GM21737 (cell line): ENCODE data around the gene CYSTM1.

Experiments
- ATAC-seq: cut with Tn5 transposase; IDR thresholded peaks from one replicate; pipeline ENCODE4 v1.9.1; 2021; ENCODE audit warnings: mild to moderate bottlenecking, moderate library complexity; ENCODE audit not compliant: unreplicated experiment

CYSTM1 gene

DNA sequence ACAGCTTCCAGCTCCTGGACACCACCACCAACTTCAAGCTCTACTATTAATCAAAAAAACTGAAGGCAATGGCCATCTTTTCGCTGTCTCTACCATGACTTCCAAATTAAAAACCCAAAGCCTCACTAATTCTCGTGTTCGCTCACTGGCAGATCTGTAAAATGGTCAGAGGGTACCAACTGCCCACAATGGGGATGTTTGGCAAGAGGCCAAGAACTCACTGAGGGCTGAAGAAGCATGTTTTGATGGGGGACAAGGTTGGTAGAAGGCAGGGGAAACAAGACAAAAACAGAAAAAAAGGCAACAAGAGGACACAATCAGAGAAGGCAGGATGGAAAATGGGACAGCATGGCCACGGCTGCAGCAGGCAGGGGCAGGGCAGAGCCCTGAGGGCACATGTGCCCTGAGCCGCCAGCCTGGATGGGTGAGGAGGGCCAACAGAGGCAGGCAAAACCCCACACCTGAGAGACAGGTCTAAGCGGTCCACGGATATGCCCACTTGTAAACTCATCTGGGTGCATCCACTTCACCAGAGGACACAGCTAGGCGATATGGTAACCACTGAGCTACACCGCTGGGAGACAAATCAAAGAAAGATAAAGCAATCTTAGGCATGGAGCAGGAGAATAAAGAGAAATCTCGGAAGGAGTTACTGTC lies 77.6 kb downstream of the CYSTM1 start:
- ATAC-seq, result no peak

DNA sequence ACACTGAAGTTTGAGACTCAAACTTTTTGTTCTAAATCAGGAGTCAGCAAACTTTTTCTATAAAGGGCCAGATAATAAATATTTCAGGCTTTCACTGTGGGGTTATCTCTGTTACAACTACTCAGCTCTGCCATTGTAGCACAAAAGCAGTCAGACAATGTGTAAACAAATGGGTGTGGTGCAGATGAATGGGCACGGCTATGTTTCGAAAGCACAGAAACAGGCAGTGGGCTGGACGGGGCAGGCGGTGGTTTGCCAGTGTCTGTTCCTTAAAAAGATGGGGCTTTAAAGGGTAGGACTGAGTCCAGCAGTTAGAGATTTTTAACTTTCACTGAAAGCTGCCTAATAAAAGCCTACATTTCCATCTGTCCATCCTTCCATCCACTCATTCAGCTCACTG lies 79.0 kb downstream of the CYSTM1 start:
- ATAC-seq, result no peak

DNA sequence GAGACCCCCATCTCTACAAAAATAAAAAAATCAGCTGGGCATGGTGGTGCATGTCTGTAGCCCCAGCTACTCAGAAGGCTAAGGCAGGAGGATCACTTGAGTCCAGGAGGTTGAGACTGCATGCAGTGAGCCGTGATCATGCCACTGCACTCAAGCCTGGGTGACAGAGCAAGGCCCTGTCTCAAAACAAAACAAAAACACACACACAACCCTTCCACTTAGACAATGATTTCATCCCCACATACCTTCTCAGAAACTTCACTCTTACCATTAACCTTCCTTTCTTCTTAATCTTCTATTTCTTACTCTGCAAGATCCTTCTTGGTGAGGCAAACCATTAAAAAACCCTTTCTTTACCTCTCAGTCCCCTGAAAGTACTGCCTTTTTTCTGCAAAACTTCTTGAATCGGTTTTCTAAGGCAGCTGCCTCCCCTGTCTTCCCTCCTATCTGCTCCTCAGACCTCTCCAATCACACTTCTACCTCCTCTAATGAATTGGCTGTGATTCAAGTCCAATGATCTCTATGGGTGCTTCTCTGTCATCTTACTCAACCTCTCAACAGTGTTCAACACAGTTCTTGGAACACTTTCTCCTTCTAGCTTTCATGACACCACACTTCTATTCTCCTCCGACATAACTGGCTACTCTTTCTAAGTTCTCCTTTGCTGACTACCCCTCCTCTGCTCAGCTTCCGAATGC lies 80.6 kb downstream of the CYSTM1 start:
- no peak for ATAC-seq

DNA sequence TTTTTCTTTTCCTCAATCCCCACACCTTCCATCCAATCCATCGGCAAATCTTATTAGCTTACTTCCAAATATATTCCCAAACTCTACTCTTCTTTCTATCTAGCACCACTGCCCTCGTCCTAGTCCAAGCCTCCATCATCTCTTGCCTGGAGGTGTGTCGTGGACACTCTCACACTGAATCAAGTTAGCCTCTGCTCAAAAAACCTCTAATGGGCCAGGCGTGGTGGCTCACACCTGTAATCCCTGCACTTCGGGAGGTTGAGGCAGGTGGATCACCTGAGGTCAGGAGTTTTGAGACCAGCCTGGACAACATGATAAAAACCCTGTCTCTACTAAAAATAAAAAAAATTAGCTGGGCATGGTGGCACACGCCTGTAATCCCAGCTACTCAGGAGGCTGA lies 81.7 kb downstream of the CYSTM1 start:
- no peak for ATAC-seq

DNA sequence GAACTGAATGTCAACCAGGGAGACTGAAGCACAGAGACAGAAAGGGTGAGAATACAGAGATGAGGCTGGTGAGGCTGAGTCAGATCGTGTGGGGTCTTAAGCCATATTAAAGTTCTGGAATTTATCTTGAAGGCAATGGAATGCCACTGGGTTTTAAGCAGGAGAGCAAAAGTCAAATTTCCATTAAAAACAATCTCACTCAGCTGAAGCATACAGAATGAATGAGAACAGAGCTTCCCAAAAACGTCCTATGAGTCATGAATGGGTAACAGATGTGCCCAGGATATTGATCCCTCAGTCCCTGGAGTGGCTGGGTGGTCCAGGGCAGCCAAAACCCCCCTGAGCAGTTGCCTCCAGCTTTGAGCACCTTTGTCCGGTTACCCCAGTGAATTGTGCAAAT lies 83.0 kb downstream of the CYSTM1 start:
- ATAC-seq, result no peak

DNA sequence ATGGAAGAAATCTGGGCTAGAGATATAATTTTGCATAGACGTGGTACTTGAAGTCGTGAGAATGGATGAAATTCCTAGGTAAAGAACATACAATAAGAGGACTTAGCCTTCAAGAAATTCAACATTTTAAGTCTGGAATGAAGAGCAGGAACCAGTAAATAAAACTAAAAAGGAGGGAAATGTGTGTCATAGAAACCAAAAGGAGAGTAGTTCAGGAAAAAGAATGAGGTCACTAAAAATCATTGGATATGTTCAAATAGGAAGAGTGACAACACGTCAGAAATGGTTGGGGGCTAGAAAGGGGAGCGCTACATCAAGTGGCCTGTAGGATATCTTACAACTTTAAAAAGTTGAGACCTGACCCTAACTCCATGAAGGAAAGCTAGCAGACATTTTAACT lies 83.9 kb downstream of the CYSTM1 start:
- ATAC-seq, result no peak

DNA sequence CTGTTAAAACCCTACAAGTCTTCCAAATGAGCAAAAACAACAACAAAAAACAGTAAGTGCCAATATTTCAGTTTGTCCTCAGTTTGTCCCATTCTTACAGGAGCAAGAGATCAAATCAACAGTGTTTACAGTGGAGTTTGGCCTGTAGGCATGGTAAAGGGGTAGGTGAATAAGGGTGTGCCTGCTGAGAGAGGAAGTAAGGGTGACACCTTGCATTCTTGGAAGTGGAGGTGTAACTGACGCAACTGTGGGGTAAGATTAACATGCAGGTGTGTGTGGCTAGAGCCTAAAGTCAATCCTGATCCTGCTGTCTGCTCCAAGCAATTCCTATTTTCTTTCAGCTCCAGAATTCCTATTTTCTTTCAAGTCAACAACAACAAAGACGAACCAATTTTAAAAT lies 84.5 kb downstream of the CYSTM1 start:
- no peak for ATAC-seq

DNA sequence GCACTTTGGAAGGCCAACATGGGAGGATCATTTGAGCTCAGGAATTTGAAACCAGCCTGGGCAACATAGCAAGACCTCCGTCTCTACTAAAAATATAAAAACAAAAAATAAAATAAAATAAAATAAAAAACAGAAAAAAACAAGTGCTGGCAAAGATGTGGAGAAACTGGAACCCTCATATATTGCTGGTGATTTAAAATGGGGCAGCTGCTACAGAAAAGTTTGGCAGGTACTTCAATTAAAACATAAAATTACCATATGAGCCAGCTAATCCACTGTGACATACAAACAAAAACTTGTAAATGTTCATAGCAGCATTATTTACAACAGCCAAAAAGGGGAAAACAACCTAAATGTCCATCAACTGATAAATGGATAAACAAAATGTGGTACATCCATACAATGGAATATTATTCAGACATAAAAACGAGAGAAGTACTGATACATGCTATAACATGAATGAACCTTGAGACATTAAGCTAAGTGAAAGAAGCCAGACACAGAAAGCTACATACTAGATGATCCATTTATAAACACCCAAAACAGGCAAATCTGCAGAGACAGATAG lies 85.2 kb downstream of the CYSTM1 start:
- no peak for ATAC-seq

DNA sequence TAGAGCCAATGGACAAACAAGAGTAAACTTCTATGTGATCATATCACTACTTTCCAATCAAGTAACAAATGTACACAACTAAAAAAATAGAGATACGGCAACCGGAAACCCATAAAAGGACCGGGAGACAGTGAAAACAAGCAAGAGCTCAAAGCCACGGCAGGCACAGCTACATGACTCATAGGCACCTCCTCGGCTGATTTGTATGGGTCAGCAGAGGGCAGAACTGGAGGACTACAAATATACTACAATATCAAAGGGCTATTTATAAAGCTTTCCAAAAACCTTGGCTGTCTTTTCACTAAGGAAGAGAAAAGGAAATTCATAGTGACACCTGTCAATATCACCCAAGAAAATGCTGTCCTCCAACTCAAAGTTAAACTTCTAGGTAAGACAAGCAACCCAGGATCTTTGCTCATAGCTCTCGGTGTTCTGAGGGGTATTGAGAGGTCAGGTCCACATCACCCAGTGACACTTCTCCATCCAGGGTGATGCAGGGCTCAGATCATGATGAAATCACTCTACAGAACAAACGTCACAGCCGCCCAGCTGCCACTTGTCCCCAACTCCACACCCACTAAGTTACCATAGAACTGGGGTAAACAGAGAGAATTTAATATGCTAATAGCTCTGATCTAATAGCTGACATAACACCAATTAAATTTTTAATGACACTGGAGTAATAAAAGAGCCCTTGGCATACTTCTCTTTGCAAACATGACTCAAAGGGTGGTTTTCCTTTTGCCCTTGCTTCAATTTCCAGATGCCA lies 86.6 kb downstream of the CYSTM1 start:
- ATAC-seq, result no peak

DNA sequence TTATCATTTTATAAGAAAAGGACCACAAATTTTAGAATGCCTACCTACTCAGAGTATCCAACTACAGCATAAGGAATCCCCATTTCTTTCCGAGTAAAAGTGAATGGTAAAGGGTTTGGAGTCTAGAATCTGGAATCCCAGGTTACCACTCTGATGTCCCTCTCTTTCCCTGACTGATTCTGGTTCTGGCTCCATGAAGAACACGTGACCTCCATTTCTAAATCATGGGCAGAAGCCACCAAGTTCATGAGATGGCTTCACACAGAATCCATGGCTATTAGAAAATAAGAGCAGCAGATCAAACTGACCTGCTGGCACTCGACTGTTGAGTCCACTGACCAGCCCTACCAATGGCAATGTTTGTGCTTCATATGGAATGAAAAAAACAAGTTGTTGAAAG lies 87.2 kb downstream of the CYSTM1 start:
- no peak for ATAC-seq

DNA sequence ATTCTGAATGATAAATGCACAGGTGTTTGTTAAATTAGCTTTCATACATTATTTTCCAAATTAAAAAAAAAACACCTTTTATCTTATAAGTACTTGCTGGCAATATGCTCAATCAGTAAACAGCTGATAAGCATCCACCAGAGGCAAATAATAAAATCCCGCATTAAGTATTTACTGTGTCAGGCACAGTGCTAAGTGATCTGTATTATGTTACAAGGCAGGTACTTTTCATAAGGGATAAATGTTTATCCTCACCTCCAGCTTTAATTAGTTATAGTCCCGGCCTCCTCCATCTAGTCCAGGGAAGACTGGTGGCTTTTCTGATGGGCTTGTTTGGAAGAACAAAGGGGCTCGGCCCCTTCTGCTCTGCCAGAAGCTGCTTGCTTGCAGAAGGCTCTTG lies 87.9 kb downstream of the CYSTM1 start:
- ATAC-seq, result no peak

DNA sequence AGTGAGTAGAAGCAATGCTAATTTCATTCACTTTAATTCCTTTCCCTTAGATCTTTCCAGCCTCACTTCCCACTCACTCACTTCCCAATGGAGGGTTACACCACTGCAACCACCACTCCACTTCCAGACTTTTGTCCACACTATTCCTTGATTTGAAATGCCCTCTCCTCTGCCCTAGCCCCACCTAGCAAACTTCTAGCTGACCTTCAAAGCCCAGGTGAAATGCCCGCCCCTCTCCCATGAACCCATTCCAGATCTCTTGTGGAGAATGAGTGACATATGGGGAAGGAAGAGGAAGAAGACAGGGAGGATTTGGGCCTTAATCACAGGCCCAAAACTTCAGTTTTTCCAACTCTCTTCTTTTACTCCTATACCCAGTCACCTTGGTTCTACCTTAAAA lies 90.9 kb downstream of the CYSTM1 start:
- no peak for ATAC-seq

DNA sequence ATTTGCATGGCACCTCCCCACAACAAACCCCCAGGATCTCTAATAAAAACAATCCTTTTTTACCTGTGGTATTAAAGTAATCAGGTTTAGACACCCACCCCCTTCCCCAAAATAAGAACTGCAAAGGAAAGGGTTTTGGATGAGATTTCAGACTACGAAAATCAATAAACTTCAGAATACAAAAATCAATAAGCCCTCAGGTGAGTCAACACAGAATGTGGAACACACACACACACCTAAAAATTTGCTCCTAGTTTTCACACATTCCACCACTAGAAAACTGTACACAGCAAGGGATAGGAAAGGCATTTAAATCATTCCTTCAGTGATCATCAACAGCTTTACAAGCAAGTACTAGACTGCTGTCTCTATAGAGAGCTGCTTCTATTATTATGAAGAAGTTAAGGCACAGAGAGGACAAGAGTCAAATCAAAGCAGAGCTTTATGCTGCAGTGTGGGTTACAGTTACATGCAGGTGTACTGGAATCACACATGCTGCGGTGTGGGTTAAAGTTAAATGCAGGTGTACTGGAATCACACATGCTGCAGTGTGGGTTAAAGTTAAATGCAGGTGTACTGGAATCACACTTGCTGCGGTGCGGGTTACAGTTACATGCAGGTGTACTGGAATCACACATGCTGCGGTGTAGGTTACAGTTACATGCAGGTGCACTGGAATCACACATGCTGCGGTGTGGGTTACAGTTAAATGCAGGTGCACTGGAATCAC lies 91.6 kb downstream of the CYSTM1 start:
- ATAC-seq, result no peak

DNA sequence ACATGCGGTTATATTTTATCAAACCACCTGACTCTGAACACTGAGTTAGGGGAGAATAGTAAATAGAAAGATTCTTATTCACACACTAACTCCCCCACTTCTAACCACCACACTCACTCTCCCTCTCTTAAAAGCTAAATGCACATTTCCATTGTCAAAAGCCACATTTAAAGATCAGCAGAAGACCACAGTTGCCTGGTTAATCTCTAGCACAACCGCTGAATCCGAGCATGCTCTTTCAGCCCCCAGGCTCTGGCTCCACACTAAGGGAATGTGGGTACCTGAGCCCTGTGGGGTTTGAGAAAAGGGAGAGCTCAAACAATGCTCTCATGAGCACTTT lies 92.2 kb downstream of the CYSTM1 start:
- no peak for ATAC-seq

DNA sequence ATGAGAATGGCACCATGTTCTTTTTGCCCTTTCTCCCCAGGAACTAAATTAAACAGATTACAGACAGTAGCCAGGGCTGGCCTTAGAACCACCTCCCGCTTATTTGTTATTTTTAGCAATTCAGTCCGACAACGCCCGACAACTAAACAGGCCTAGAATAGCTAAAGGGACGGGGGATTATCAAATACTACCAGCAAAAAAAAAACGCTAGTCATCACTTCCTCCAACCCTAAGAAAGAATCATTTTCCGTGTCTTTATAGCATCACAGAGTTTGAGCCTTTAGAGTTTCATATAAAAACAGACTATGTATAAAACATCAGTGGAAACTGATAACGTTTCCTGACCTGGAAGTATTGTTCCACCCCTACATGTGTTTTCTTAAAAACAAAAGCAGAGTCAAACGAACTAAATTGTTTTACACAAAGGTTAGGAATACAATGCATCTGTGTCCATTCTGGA lies 92.6 kb downstream of the CYSTM1 start:
- ATAC-seq, result no peak

DNA sequence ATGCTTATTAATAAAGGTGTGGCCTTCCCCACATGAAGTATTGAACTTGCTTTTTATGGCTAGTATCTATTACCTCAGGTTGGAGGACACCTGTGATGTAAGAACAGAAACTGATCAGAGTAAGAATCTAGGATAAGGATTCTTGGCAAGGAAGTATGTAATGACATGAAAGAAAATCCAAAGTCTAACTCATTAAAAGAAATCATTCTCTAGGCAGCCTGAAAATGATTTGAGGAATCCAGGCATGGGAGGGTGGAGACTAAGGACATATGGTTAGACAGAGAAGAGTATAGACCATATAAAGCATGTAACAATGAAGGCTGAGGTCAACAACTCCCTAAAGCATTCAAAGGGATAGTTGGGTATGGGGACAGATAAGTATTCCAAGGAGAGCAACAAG lies 95.0 kb downstream of the CYSTM1 start:
- no peak for ATAC-seq

DNA sequence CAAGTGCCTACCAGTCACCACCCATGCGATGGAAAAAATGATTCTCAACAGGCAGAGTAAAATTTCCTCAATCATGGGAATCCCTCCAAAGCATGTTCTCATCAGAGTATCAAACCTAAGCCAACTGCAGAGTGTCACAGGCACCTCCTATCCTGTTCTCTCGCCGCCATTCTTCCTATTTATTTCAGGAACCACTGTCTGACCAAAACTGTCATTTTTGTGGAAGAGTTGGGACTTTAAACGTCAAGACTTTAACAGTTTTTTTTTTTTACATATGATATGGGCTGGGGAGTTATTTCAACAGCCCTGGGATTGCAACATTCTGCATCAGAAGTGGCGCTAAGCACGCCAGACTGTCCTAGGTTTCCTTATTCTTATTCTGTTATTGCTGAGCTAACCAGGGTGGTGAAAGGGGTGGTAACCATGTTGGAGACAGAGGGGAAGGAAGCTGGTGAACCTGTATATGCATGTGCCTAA lies 98.5 kb downstream of the CYSTM1 start:
- ATAC-seq, result no peak

DNA sequence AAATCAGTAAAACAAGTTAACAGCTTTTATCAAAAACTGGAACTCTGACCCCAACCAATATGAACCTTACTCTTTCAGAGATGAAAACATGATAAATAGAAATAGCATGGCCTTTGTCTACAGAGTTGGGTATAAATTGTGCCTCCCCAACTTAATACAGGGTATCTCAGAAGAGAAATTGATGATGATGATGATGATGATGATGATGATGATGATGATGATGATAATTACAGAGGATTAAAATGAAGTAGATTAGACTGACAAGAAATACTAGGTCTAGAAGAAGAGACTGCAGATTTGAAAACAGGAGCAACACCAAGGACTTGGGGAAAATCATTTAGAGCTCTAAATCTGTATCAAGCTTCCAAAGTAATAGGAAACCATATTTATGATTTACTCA lies 100.8 kb downstream of the CYSTM1 start:
- no peak for ATAC-seq

DNA sequence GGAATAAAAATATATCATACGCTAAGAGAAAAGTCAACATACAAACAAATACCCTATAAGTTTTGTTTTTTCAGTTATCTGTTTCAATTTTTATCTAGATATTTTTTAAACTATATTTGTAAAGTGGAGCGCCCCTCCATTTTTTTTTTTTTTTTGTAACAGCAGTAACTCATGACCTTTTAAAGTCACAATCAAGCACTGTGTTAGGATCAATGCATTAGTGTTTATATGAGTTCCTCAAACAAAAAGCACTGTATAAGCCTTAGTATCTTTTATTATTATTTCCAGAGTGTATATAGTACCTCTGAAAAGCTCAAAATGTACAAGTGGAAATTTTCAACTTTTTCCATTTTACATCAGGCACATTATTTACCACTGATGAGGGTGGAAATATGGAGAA lies 107.3 kb downstream of the CYSTM1 start:
- ATAC-seq, result no peak

DNA sequence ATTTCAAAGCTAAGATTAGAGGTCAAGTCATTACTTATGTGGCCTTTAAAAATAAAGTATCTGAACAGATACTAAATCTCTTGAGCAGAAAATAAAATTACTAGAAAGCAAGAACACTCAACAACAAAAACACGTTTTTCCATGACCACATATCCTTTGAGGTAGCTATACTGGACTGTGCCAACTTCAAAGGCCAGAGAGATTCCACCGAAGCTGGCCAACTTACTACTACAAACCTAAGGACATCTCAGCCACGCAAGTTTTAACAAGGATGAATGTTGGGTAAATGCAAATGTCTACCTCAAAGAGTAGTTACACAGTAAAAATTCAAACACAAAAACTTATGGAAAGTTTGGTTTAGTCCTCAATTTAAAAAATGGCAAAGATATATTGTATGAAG lies 109.0 kb downstream of the CYSTM1 start:
- no peak for ATAC-seq

DNA sequence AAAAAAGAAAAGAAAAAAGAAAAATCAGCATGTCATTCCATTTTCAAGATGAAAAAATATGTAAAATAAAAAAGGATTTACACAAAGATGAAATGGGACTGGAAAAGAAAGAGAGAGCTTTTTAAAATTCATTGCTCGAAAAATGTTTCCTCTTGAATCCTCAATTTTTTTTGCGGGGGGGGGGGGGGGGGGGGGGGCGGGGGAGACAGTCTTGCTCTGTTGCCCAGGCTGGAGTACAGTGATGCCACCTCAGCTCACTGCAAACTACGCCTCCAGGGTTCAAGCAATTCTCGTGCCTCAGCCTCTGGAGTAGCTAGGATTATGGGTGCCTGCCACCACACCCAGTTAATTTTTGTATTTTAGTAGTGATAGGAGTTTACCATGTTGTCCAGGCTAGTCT lies 111.4 kb downstream of the CYSTM1 start:
- ATAC-seq, result no peak
